Bronchial epithelial cell (primary cell): ENCODE data around the gene SLC18B1. TPM values are rescaled to one million over a fixed set of nuclear protein-coding genes. Genes with fewer than 3 reads are reported as not detected.

Experiments used
- DNase-seq: peaks from one replicate; pipeline ENCODE4 v3.0.0-alpha.2; 2010; ENCODE audit warnings: low read depth
- FAIRE-seq: peaks from 2 replicates; lab custom pipeline; 2011; peaks lifted over from hg19 to GRCh38; lab: Jason Lieb, UNC
- H3K27me3 ChIP-seq: 2 replicates; pipeline ENCODE4 v1.5.1; 2011; ENCODE audit warnings: low read length; ENCODE audit not compliant: control insufficient read depth, insufficient read depth
- H3K36me3 ChIP-seq: 2 replicates; pipeline ENCODE4 v1.5.1; 2011; ENCODE audit warnings: low read length; ENCODE audit not compliant: control insufficient read depth, insufficient read depth
- H3K4me3 ChIP-seq: 2 replicates; pipeline ENCODE4 v1.5.1; 2011; ENCODE audit warnings: mild to moderate bottlenecking, low read depth, low read length, control low read depth
- CTCF ChIP-seq: IDR thresholded peaks from 2 replicates; pipeline ENCODE4 v1.5.1; 2011; ENCODE audit warnings: mild to moderate bottlenecking, moderate library complexity, low read length, control low read depth, inconsistent platforms; ENCODE audit not compliant: insufficient read depth, severe bottlenecking
- total RNA-seq: library from RNA; depleted of rRNA; stranded (reverse); fragments of >200 nt; gene quantifications from 2 replicates; pipeline ENCODE4 v1.2.1, GENCODE V29; 2014

SLC18B1 gene
- 17.1 and 21.1 TPM in 2 replicates for total RNA-seq

GRCh38 chr6:132797951-132798868 is at the start of gene SLC18B1:
Gene SLC18B1, minus strand, starts transcription at chr6:132798637. Its CDS starts 181 bp downstream, at chr6:132798456.
- no peak for TF ChIP-seq CTCF

GRCh38 chr6:132843316-132844035 is 45.0 kb upstream of the SLC18B1 start:
- Histone ChIP-seq H3K27me3 (peaks cover 2% of the 10 kb centered on the region), H3K36me3 (no peaks in the 10 kb centered on the region), H3K4me3 (no peak overlapping the region)
- TF ChIP-seq CTCF: no peak
- DNase-seq: no peak
- FAIRE-seq: no peak

More at GRCh38 chr6:132797951-132798868, at the start of gene SLC18B1:
- H3K36me3 ChIP-seq: no peaks in the 10 kb centered on the region
- H3K4me3 ChIP-seq: peak within 1 kb of the TSS; percentile 84
- DNase-seq: peak; percentile 31
- FAIRE-seq: no peak
- no peaks in the 10 kb centered on the region for H3K27me3 ChIP-seq

GRCh38 chr6:132841966-132842365 is 43.5 kb upstream of the SLC18B1 start:
- no peak for FAIRE-seq
- no peak overlapping the region for H3K4me3 ChIP-seq
- peaks cover 2% of the 10 kb centered on the region for H3K27me3 ChIP-seq
- no peak for DNase-seq
- no peaks in the 10 kb centered on the region for H3K36me3 ChIP-seq
- TF ChIP-seq CTCF: no peak

GRCh38 chr6:132832891-132833290 is 34.5 kb upstream of the SLC18B1 start:
- no peak for FAIRE-seq
- DNase-seq: no peak
- Histone ChIP-seq H3K27me3 (no peaks in the 10 kb centered on the region), H3K4me3 (no peak overlapping the region), H3K36me3 (no peaks in the 10 kb centered on the region)
- TF ChIP-seq CTCF: no peak

- Histone ChIP-seq H3K36me3 (no peaks in the 10 kb centered on the region), H3K4me3 (no peak overlapping the region), H3K27me3 (no peaks in the 10 kb centered on the region)
- DNase-seq: peak; percentile 41
- peak; percentile 44 for TF ChIP-seq CTCF
- FAIRE-seq: peak; percentile 36
Measured at GRCh38 chr6:132830334-132830751, 31.9 kb upstream of the SLC18B1 start.
